Fibroblast of the conjunctiva (primary cell): ENCODE data around the gene SUPT6H.

Source experiments
- DNase-seq: peaks from one replicate; pipeline ENCODE4 v3.0.0-alpha.2; 2010; ENCODE audit warnings: low read depth

Gene SUPT6H

DNA sequence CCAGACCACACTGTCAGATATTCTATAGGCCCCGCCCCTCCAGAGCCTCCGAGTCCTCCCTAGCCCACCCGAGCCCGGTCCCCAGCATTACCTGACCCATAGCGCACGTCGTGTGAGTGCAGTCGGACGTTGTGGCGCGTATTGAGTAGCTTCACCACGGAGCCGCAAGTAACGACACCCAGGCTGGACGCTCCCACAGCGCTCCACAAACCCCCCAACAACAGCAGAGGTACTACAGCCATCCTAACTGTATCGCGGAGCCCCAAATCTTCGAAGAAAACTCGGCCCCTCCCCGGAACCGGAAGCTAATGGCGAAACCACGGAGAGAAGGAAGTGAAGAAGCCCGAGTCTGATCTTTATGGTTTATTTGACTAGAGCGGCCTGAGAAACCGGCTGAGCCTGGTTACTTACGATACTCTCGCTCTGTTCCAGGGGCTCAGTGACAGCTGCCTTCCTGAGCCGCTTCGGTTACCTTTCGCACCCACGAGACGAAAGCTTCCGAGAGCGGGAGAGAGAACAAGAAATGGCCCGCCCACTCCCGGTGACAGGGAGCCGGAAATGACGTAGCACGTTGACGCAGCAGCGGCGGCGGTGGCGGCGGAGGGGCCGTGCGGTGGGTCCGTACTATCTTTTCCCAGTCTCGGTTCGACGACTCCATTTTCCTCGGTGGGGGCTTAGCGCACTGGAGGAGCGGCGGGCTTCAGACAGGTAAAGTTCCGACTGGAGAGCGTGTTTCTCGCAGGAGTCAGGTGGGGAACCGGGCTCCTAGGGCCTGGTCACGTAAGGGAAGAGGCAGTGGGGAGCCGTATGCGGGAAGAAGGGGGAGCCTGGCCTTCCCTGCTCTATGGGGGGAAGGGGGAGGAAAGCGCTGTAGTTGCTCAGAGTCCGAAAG, at the start of gene SUPT6H, which contains the start of gene SDF2:
Gene SUPT6H (plus strand): TSS at position 571 of the 892 bp plus-strand sequence. CDS start 11,197 bp downstream, outside the sequence.
Gene SDF2 (minus strand): TSS at position 272 of the 892 bp plus-strand sequence. CDS start 30 bp downstream, at position 242.
- DNase-seq = peak; percentile 47

DNA sequence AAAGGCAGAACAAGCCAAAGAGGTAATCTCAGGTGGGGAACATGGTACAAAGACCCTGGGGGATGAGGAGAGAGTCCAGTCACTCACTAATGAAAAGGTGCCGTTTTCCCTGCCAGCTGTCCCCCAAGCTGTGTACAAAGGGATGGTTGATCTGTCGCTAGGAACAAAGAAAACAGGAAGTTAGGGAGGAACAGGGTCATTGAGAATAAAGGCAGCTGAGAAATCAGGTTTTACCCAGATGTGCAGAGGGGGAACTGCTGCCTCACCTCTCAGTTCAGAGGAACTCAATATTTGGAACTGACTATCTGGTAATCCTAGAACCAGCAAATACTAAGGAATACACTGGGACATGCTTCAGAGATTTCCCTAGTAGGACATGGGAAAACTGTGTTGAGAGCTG, 49.5 kb upstream of the SUPT6H start:
- DNase-seq = no peak

DNA sequence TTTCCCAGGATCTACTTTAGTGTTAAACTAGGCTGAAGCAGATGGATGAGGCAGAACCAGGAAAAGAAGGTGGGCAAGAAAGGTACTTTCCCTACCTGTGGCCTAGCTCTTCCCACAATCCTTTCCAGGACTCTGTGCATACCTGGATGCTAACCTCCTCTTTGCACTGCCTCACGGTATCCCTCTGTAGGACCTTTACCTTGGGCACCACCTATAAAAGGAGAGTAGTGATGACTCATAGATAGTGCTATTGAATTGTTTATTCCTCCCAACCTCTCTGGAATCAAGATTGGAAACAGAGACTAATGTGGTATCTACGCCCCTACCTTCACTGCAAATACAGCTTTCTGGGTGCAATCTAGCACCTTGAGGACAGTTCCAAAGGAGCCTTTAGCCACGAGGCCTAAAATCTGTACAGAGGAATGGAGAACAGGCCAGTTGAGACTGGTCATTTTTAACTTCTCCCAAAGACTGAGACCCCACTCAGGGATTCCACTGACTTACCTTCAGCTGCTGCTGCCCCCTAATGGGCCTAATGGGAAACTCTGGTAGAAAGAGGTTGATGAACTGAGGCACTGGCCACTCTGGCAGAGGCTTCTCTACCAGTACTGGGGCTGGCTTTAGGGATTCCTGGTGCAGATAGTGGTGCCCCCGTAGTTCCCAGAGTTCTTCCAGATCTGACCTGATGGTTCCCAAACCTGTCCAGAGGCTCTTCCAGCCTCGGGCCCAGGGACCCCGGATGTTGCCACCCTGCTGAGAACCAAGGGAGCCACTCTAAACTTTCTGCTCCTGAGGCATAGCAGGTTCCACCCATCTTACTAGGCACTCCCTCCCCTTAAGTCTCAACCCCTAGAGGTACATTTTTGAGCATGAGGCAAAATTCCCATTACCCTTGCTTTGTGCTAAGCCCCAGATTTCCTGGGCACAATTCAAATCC, 48.8 kb upstream of the SUPT6H start:
- peak; percentile 21 for DNase-seq

DNA sequence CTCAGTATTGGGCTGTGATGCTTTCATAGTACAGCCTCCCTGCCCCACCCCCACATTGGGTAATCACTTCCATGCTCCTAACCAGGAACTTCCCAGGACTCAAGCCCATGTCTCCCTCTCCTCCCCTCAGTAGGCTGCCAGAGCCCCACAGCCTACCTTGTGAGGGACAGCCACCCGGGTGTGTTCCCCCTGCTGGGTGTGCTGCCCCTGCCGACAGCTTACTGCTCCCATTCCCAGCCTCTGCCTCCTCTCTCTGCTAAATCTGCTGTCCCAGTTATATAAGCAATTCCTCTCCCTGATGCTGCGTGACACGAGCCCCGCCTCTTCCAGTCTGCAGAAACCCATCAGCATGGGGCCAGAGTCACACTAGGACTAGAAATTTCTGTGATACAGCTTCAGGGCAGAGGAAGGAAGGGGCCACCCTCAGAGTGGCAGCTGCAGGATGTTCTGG, 48.0 kb upstream of the SUPT6H start, which contains the start of gene RSKR:
Gene RSKR (minus strand): TSS at position 255 of the 451 bp plus-strand sequence. CDS start 24 bp downstream, at position 231.
- DNase-seq = no peak

DNA sequence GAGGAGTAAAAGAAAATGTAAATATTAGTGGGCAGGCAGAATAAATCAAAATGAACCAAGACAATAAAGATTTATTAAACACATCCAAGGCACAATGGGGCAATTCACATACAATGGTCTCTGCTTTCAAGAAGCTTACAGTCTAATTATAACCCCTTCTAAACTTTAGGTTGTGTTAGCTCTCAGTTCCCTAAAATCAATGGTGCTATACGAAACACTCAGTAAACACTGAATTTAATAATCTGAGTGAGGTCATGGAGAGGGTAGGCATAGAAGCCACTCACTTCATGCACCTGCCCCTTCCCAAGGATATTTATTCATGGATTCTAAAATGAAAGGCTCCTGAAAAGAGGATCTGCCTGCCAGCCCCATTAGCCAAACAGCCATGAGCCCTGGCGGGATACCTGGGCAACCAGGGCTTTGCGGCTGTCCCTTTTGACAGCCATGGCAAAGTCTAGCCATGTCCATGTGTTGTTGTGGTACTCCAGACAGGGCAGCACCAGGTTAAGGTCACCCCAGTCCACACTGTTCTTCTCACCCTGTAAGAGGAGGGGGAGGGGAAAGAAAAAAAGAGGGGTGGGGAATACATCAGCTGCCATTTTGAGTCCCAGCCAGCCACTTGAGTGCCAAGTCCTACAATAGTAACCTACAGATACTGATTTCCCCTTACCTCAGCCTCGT, 46.6 kb upstream of the SUPT6H start:
- no peak for DNase-seq

DNA sequence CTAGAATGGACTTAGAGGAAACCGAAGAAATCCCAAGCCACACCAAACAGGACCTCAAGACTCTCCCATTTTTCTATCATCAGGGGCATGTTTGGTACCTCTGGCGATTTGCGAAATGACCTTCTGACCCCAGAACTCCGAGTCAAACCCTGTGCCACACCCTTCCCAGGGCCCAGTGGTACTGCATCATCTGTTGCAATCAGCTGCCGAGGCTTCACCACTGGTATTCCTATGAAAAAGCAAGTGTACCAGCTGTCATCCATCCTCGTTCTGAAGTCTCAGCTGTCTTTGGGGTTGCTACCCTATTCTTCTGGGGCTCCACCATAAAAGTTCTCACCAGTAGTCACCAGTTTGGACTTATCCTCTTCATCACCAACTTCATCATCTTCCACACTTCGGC, 45.7 kb upstream of the SUPT6H start:
- no peak for DNase-seq

DNA sequence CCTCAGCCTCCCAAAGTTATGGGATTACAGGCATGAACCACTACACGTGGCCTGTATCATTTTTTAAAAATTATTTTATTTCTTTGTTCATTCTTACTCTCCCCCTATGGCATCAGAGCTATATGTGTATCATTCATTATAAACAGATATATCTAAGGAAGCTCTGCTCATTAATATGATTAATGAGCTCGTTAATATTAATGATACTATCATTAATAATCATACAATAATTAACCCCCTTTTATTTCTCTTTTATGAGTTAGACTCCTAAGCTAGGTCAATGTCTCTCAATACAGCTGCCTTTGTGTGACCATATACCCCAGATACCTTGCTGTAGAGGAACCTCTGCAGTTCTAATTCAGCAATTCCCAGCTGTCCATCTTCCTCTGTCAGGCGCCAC, 43.5 kb upstream of the SUPT6H start:
- DNase-seq = no peak

DNA sequence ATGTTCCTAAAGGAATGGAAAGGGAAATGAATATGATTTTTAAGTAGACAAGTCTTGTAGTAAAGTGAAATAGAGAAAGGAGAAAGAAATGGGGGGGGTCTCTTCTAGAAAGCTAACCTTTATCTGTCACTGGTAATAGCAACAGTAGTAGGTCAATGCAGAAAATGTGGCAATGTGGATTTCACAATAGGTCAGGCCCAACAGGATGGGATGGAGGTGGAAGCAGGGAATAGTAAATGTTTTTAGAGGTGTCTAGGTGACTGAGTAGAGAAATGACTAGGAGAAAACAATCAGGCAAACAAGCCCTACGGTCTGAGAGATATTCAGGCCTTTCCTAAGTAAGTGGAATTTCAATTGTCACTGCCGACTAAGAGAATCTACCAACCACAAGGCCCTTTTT, 42.0 kb upstream of the SUPT6H start:
- DNase-seq = no peak

DNA sequence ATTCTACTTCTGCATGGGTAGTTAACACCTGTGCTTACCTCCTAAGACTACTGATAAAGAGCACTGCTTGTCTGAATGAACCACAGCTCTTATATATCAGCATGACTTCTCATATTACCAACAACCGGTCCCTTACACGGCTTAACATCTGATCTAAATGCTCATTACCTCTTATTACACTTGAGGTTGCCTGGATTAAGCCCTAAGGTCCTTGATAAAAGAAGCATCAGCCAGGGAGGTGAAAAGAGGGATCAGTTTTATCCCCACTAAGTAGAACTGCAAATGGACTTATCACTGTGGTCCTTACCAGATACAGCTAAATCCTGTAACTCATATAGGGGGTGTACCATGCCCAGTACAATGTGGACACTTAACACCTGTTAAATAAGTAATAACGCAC, 39.8 kb upstream of the SUPT6H start:
- no peak for DNase-seq

DNA sequence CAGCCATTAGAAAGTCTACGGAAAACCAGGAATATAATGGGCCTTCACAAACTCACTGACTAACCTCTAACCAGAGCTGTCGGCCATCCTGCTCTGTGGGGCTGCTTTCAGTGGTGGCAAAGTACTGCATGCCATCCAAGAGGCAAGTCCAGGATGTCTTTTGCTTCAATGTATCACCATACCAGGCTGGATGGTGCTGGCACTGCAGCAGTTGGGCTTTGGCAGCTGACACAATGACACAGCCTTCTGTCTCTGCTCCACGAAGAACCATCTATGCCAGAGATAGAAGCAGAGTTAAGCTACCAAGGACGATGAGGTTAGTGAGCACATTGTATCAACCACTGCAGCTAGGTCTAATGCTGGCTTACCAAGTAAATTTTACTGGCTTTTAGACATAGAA, 38.3 kb upstream of the SUPT6H start:
- no peak for DNase-seq

DNA sequence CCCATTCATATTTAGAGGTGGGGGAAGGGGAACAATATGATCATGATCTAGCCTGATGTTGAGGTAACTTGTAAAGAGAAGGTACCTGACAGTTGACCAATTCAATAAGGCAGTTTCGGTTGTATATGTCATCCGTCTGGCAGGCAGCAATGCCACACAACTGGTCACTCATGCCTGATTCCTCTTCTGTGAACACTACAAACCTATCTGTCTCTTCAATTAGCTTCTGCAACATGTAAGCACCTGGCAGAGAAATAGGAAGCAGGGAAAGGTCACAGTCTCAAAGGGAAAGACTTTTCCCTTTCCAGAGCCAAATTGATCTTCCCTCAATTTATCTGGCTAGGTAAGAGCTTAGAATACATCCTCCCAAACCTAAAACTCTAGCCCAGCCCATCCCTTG, 37.9 kb upstream of the SUPT6H start:
- DNase-seq = no peak

DNA sequence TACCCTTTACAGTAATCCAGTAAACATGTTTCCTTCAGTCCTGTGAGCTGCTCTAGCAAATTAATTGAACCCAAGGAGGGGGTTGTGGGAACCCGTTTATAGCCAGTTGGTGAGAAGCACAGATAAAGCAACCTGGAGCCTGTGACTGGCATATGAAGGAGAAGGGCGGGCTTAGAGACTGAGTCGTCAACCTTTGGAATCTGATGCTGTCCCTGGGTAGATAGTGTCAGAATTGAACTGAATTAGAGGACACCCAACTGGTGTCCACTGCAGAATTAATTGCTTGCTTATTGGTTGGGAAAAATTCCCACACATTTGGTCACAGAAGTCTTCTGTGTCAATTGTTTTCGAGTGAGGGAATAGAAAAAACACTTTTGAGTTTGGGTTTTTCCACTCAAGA, 35.2 kb upstream of the SUPT6H start:
- no peak for DNase-seq

DNA sequence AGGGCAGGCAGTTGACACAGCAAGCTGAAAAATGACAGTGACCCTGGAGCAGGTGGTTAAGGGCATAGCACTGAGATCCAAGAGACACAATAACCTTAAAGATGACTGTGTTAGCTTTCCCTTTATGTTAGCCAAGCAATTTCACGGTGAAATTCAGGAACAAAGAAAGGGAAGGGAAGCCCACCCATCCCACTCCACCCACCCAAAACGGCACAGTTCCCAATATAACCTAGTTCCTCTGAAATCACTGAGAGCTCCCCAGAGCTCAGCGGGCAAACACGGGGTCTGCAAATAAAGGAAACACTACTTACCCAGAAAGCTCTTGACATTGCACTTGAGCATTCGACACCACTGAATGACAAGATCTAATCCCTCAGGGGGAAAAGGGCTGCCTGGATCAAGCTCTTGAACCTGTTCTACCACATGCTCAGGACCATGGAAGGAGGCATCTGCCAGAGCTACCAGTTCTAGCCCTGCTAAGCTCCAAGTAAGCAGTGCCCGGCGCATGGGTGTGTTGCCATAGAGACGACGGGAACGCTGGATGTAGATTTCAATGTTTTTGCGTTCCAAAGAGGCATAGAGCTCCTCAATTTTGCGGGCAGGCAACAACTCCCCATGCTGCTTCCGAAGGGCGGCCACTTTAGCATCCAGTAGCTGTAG, 27.7 kb upstream of the SUPT6H start:
- no peak for DNase-seq

DNA sequence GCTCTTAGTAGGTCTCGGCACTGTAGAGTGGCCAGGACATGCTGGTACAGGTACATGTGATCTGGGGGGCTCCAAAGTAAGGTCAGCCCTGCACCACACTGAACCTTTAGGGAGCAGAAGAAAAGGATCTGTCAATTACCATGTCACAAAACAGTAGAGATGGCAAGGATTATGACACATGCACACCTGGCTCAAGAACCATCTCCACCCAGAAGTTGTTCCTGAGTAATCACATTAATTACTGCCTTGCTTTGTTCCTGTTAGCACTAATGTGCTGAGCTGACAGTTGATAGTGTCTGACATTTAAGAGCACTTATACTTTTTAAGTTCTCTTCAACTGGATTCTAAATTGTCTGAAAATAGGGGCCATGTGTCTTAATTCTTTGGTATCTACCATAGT, 26.5 kb upstream of the SUPT6H start:
- no peak for DNase-seq

DNA sequence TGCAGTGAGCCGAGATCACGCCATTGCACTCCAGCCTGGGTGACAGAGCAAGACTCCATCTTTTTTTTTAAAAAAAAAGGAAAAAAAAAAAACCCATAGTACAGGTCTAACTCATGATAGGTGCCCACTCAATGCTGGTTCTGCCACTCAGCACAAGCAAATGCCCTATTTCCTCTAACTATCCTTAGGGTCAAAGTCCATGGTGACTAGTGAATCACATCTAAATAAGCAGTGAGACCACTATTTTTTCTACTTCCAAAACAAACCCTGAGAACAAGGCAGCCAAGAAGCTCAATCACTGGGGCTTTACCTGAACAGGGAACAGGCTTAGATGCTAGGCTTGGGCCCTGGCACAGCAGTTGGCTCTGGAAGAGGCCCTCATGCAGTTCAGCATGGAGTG, 20.4 kb upstream of the SUPT6H start:
- DNase-seq = no peak

DNA sequence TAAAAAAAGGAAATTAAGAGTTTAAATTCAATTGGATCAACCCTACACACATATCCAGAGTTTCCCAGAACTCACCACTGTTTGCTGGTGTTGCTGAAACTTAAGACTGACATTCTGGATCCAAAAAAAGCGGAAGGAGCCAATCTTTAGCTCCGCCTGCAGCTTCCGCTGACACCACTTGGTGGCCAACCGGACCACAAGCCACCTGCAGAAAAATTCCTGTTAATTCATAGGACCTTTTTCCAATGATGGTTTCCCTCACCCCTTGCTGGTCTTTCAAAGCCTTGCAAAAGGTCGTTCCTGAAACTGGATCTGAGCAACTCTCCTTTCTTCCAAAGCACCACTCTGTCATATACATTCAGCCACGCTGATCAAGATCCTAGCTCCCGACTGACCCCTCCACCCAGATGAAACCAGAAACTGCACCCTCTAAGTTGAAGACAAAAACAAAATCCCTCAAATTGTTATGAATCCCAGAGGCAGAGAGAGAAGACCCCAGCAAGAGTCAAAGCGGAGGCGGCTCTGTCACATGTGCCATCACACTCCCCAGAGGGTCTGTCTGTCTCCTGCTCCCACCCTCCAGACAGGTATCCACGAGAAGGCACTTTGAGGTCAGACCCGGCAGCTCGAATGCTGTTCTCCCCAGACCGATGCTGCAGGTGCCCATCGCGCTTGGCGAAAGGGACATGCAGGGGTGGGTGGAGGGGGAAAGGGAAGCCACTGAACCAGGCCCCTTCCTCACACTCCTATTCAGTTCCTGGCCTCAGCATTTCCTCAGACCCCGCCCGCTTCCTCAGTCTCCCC, 17.8 kb upstream of the SUPT6H start:
- DNase-seq = peak; percentile 21

DNA sequence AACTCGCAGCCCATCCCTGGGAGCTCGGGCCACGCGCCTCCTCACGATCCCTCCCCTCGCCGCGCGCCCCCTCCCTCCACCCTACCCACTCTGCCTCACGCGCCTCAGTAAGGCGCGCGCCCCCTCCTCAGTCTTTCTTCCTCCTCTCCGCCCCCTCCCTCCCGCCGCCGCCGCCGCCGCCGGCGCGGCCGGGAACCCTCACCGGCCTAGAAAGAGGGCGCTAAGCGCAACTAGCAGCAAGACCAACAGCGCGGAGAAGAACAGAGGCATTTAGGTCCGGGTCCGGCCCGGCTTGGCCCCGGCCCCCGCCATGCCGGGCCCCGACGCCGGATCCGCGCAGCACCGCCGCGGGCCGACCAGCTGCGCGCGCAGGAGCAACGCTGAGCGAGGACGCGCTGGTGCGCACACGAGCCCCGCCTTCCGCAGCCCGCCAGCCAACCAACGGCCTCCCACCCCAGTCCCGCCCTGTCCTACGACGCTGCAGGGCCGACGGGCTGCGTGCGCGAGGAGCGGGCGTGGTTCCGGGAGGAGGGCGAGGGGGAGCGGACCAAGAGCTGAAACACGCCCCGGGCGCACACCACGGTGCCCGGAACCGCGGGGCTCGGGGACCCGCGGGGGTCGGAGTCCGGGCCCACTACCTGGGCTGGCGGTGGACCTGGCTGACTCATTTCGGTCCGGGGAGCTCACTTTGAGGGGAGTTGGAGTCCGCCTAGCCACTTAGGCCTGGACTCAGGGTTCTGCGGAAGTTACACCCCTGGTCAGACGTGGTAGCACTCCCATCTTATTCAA, 17.0 kb upstream of the SUPT6H start, which contains the start of gene BLTP2:
Gene BLTP2 (minus strand): TSS at position 372 of the 789 bp plus-strand sequence. CDS start 102 bp downstream, at position 270.
- DNase-seq = peak; percentile 92

DNA sequence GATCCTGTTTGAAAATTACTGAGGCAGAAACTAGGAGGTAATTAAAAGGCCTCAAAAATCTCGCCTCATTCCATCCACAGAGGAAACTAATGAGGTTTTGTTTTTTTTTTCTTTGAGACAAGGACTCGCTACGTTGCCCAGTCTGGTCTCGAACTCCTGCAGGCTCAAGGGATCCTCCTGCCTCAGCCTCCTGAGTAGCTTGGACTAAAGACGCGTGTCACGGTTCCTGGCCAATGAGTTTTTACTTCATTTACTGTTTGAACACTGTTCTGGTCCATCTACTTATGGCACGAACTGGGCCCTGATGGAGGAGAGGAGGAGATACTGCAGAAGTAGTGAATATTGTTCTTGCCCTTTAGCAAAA, 16.4 kb upstream of the SUPT6H start:
- DNase-seq = no peak

DNA sequence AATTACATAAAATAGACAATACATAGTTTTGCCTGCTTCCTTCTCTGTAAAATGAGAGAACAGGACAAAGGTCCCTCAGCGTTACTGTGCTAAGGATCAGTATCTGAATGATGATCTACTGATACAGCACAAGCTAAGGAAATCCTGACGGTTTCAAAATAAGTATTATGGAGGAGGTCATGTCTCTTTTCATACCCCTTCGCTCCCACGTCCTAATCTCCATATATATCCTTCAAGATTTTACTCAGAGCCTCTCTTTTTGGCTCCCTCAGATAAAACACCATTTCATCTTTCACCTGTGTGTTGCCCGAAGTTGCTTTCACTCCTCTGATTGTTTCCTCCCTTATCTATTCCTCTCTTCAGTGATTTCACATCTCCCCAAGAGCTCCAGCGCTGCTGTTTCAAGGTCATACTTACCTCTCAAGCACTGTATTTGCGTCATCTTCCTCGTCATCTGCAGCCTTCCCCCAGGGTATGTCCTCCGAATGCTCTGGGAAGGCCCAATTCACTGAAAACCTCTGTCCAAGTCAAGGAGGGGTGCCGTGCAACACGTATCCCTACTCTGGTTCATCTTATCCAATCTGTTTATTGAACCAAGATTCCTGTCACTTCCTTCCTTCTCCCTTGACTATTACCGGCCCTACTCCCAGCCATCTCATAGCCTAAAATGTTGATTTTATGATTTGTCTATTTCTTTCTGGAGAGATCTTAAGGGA, 15.8 kb upstream of the SUPT6H start:
- no peak for DNase-seq
